ENCODE results near the gene SPNS3. TPM values are rescaled to one million over a fixed set of nuclear protein-coding genes. Genes with fewer than 3 reads are reported as not detected.

SPNS3 gene
- total and polyA plus RNA-seq, 9 of the 15 experiments (the other 6 are each of a cell fraction or from before 2014, with no cell fraction given), result not detected

GRCh38 chr17:4514779-4515178, 81.0 kb downstream of the SPNS3 start:
- no peak overlapping the region for H3K4me2 ChIP-seq (ENCODE audit: insufficient read depth, low read length)
- in situ Hi-C loops (cut with MboI) (no loop called here), intact Hi-C loops (cut with micrococcal nuclease) (no loop called here)
- H3K9me3 ChIP-seq (replicated peaks; ENCODE audit: control insufficient read depth, insufficient read depth, low read depth, low read length), result no peaks in the 10 kb centered on the region
- no peak overlapping the region for H2AFZ ChIP-seq (ENCODE audit: low read depth, low read length)
- TF ChIP-seq ZNF77 (CRISPR knock-in tag; IDR thresholded peaks at IDR 0.05) (no peak), FOXA1 (IDR thresholded peaks at IDR 0.05; ENCODE audit: borderline replicate concordance) (no peak), DDX20 (tag; IDR thresholded peaks at IDR 0.05; ENCODE audit: low read depth) (no peak), ZNF3 (CRISPR knock-in tag; IDR thresholded peaks at IDR 0.05) (no peak), CGGBP1 (CRISPR knock-in tag; IDR thresholded peaks at IDR 0.05) (no peak), RBM25 (IDR thresholded peaks at IDR 0.05; ENCODE audit: low read depth, low read length, severe bottlenecking) (no peak), CHD4 (IDR thresholded peaks at IDR 0.05; ENCODE audit: insufficient read depth, insufficient replicate concordance, low read depth, low read length, poor library complexity, severe bottlenecking) (no peak), DIDO1 (tag; IDR thresholded peaks at IDR 0.05; ENCODE audit: low read depth) (no peak), ZNF174 (CRISPR knock-in tag; IDR thresholded peaks at IDR 0.05) (no peak), PTRF (tag; IDR thresholded peaks at IDR 0.05) (no peak), TCF7L2 (IDR thresholded peaks at IDR 0.05; ENCODE audit: low read depth, low read length) (no peak), ZNF407 (IDR thresholded peaks at IDR 0.05; ENCODE audit: low read depth) (no peak), ZBTB12 (CRISPR knock-in tag; IDR thresholded peaks at IDR 0.05) (no peak)
- H3K4me3 ChIP-seq, result no peak overlapping the region
- FAIRE-seq, result no peak
- peaks cover 6 to 63% of the 10 kb centered on the region in 2 experiments; a peak in 3 of 5 replicates for H3K27me3 ChIP-seq (ENCODE audit: control insufficient read depth in 2 of 2, insufficient read depth in 2 of 2, low read length in 2 of 2)
- H3K9me1 ChIP-seq (ENCODE audit: control insufficient read depth, insufficient read depth, low read length), result no peaks in the 10 kb centered on the region
- BruUV-seq (replicated peaks), result no TSS peak
- H3K79me2 ChIP-seq (ENCODE audit: control insufficient read depth, insufficient read depth, low read length), result no peaks in the 10 kb centered on the region
- no peak overlapping the region for H3K27ac ChIP-seq (ENCODE audit: extremely low read depth, low read depth, low read length)
- no peak for ATAC-seq
- H3K36me3 ChIP-seq (ENCODE audit: control insufficient read depth, insufficient read depth, low read length), result no peaks in the 10 kb centered on the region
- no peak overlapping the region for H3K9ac ChIP-seq (ENCODE audit: insufficient read depth in 1 of 2, low read depth in 2 of 2, low read length in 2 of 2)
- ChIA-PET POLR2A (no interaction called here), CTCF (ENCODE audit: low intra/inter-chr PET ratio) (no interaction called here)
- 10% methylated on average over 5 of the region's 11 CpGs for WGBS (ENCODE audit: insufficient coverage, low coverage, missing lambda C conversion rate)
- peaks cover 0 to 32% of the 10 kb centered on the region in 2 experiments; a peak in 2 of 5 replicates for H3K4me1 ChIP-seq (replicated peaks in 1 of 2; ENCODE audit: control insufficient read depth in 2 of 2, insufficient read depth in 2 of 2, low read length in 2 of 2)
- peaks cover 3% of the 10 kb centered on the region; the same call in 1 of the 2 replicates for H4K20me1 ChIP-seq (replicated peaks; ENCODE audit: control insufficient read depth, insufficient read depth, low read length)
- DNase-seq (ENCODE audit: extremely low read depth in 1 of 4, low spot score in 3 of 4), result no peak

Measured in K562 (cell line).